GM19043 (cell line): Measurements from ENCODE around the gene RBM25.
"Not testable (repeated sequence)": the region's sequence is repeated elsewhere in the genome, so short reads cannot be mapped to it uniquely, and the experiment has no call there.

Experiments used
- ATAC-seq: cut with Tn5 transposase; IDR thresholded peaks from one replicate; pipeline ENCODE4 v1.9.1; 2021; ENCODE audit warnings: low read depth; ENCODE audit not compliant: unreplicated experiment

Gene RBM25

GRCh38 chr14:73167727-73168126 lies 109.4 kb downstream of the RBM25 start:
- ATAC-seq = no peak

DNA sequence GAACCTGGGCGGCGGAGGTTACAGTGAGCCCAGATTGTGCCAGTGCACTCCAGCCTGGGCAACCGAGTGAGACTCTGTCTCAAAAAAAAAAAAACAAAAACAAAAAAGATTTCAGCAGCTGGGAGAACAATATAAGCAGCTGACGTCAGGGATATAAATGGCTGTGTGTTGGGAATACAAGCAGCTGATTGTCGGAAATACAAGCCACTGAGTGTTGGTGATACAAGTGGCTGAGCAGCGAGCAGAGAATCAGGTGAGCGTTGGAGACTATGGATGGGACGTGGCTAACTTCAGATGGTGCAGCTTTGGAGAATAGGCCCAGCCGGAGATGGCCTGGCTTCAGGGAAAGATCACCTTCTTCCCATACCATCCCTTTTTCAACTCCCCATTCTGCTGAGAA lies 109.9 kb downstream of the RBM25 start:
- no peak for ATAC-seq

- no peak for ATAC-seq
These were observed 110.4 kb downstream of the RBM25 start for GRCh38 chr14:73168691-73169090.

GRCh38 chr14:73169855-73170254 lies 111.5 kb downstream of the RBM25 start:
- not testable (repeated sequence) for ATAC-seq

DNA sequence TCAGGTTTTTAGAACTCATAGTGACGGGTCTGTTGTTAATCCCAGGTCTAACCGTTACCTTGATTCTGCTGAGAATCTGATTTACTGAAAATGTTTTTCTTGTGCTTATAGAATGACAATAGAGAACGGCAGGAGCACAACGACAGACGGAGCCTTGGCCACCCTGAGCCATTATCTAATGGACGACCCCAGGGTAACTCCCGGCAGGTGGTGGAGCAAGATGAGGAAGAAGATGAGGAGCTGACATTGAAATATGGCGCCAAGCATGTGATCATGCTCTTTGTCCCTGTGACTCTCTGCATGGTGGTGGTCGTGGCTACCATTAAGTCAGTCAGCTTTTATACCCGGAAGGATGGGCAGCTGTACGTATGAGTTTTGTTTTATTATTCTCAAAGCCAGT lies 112.4 kb downstream of the RBM25 start:
- no peak for ATAC-seq

DNA sequence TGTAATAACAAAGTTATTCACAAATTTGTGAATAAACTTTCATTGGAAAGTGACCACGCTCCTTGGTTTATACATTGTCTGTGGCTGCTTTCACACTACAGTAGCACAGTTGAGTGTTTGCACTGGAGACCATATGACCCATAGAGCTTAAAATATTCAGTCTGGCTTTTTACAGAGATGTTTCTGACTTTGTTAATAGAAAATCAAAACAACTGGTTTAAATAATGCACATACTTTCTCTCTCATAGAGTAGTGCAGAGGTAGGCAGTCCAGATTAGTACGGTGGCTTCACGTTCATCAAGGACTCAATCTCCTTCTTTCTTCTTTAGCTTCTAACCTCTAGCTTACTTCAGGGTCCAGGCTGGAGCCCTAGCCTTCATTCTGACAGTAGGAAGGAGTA lies 114.2 kb downstream of the RBM25 start:
- ATAC-seq = no peak

DNA sequence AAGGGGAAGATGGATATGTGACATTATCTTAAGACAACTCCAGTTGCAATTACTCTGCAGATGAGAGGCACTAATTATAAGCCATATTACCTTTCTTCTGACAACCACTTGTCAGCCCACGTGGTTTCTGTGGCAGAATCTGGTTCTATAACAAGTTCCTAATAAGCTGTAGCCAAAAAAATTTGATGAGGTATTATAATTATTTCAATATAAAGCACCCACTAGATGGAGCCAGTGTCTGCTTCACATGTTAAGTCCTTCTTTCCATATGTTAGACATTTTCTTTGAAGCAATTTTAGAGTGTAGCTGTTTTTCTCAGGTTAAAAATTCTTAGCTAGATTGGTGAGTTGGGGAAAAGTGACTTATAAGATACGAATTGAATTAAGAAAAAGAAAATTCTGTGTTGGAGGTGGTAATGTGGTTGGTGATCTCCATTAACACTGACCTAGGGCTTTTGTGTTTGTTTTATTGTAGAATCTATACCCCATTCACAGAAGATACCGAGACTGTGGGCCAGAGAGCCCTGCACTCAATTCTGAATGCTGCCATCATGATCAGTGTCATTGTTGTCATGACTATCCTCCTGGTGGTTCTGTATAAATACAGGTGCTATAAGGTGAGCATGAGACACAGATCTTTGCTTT lies 114.9 kb downstream of the RBM25 start:
- ATAC-seq = no peak
